Kidney (tissue), 14 donors: ENCODE measurements around the gene PDE1A. TPM values are rescaled to one million over a fixed set of nuclear protein-coding genes. Genes with fewer than 3 reads are reported as not detected.

ENCODE experiments used
- DNase-seq, 5 donors: peaks; one replicate each; pipeline ENCODE4 v3.0.0-alpha.2; 2013 to 2020
- FAIRE-seq: peaks from 2 replicates; lab custom pipeline; 2012; peaks lifted over from hg19 to GRCh38; lab: Jason Lieb, UNC
- H3K27ac ChIP-seq, 2 donors: one replicate each; pipeline ENCODE4 v1.7.0; 2013; ENCODE audit warnings: low read depth in 2 of 2, low read length in 2 of 2, inconsistent platforms in 1 of 2
- H3K27me3 ChIP-seq: one replicate; pipeline ENCODE4 v1.7.1; 2013; ENCODE audit warnings: low read length, inconsistent platforms; ENCODE audit not compliant: control insufficient read depth, insufficient read depth
- H3K36me3 ChIP-seq, 3 donors: one replicate each; pipeline versions ENCODE4 v1.7.0 to v1.7.1; 2013; ENCODE audit warnings: low read length in 3 of 3, control low read depth in 1 of 3, inconsistent platforms in 1 of 3; ENCODE audit not compliant: insufficient read depth in 3 of 3, control insufficient read depth in 2 of 3
- H3K4me1 ChIP-seq, 3 donors: one replicate each; pipeline versions ENCODE4 v1.7.0 to v1.7.1; 2013; ENCODE audit warnings: low read length in 3 of 3, inconsistent platforms in 1 of 3, low read depth in 1 of 3; ENCODE audit not compliant: control insufficient read depth in 2 of 3, insufficient read depth in 2 of 3
- H3K4me3 ChIP-seq, 3 donors: one replicate each; pipeline versions ENCODE4 v1.7.0 to v1.8.1; 2013; ENCODE audit warnings: low read length in 3 of 3, control low read depth in 1 of 3, inconsistent platforms in 1 of 3
- H3K9ac ChIP-seq, 3 donors: one replicate each; pipeline versions ENCODE4 v1.7.0 to v1.7.1; 2013; ENCODE audit warnings: low read length in 3 of 3, control low read depth in 1 of 3, inconsistent platforms in 1 of 3
- H3K9me3 ChIP-seq, 3 donors: one replicate each; pipeline versions ENCODE4 v1.7.0 to v1.7.1; 2013; ENCODE audit warnings: low read length in 3 of 3, control low read depth in 1 of 3, inconsistent platforms in 1 of 3; ENCODE audit not compliant: control insufficient read depth in 2 of 3, insufficient read depth in 1 of 3
- intact Hi-C: fragments of 100-400 bp; cut with DNase I; formaldehyde crosslinking; loops from one replicate; pipeline ENCODE4 v1.11.1; 2022
- polyA plus RNA-seq: library from polyadenylated mRNA; stranded (reverse); fragments of 350-450 nt; fragmentation: Illumina TruSeq; extraction: RNeasy Lipid Tissue Mini Kit (QIAGEN cat#74804); gene quantifications from one replicate; pipeline ENCODE4 v1.2.3, GENCODE V29; 2014; ENCODE audit warnings: low read depth, low replicate concordance; ENCODE audit not compliant: insufficient read depth
- total RNA-seq: library from RNA; stranded (reverse); fragmentation: NEBNext Ultra II Directional; extraction: Animal tissue kit (Norgen Biotek cat#: 25700); gene quantifications from one replicate; pipeline ENCODE4 v1.2.1, GENCODE V29; 2021
- TF ChIP-seq, protein P1 (sequence below): IDR thresholded peaks from 3 replicates; pipeline ENCODE4 v1.5.1; 2012; ENCODE audit warnings: mild to moderate bottlenecking, moderate library complexity, borderline replicate concordance; ENCODE audit not compliant: insufficient read depth; ENCODE audit errors: extremely low read depth
- donor health status: control.
- donor health status: control.
- donor health status: control.
- donor health status: control.
- donor health status: control.
- donor health status: DM: yes; HTN: yes; CAD: no.
- donor health status: Normal renal cell carcinoma (clear cell type).

The PDE1A gene
- total and polyA plus RNA-seq, 2 donors from 2014 or later = 40.4 to 70.5 TPM

DNA sequence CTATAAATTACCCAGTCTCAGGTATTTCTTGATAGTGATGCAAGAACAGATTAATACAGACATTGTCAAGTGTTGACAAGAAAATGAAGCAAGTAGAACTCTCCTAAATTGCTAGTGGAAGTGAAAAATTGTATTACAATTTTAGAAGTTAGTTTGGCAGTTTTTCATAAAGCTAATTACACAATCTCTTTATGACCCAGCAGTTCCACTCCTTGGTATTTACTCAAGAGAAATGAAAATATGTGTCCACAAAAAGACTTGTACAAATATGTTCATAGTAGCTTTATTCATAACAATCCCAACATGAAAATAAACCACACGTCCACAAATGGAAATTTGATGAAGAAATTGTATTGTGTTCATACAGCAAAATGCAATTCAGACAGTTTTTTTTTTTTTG, 49.4 kb downstream of the PDE1A start:
- Histone ChIP-seq H3K27me3 (no peaks in the 10 kb centered on the region), H3K27ac (no peak overlapping the region), H3K36me3 (no peaks in the 10 kb centered on the region), H3K9ac (no peak overlapping the region), H3K4me3 (no peak overlapping the region), H3K9me3 (peaks cover 0 to 19% (median 0%) of the 10 kb centered on the region in 3 donors), H3K4me1 (peaks cover 0 to 15% (median 3%) of the 10 kb centered on the region in 3 donors)
- intact Hi-C loops = no loop called here
- TF ChIP-seq, protein P1, sequence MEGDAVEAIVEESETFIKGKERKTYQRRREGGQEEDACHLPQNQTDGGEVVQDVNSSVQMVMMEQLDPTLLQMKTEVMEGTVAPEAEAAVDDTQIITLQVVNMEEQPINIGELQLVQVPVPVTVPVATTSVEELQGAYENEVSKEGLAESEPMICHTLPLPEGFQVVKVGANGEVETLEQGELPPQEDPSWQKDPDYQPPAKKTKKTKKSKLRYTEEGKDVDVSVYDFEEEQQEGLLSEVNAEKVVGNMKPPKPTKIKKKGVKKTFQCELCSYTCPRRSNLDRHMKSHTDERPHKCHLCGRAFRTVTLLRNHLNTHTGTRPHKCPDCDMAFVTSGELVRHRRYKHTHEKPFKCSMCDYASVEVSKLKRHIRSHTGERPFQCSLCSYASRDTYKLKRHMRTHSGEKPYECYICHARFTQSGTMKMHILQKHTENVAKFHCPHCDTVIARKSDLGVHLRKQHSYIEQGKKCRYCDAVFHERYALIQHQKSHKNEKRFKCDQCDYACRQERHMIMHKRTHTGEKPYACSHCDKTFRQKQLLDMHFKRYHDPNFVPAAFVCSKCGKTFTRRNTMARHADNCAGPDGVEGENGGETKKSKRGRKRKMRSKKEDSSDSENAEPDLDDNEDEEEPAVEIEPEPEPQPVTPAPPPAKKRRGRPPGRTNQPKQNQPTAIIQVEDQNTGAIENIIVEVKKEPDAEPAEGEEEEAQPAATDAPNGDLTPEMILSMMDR = no peak
- DNase-seq = no peak
- FAIRE-seq = no peak

- Histone ChIP-seq H3K4me3 (no peak overlapping the region), H3K9me3 (peaks cover 0 to 17% (median 0%) of the 10 kb centered on the region in 3 donors), H3K27ac (no peak overlapping the region), H3K36me3 (no peaks in the 10 kb centered on the region), H3K27me3 (no peaks in the 10 kb centered on the region), H3K4me1 (peaks cover 0 to 13% (median 3%) of the 10 kb centered on the region in 3 donors), H3K9ac (no peak overlapping the region)
- intact Hi-C loops = no loop called here
- no peak for DNase-seq
- TF ChIP-seq, protein P1 = no peak
- FAIRE-seq = no peak
Observed at GRCh38 chr2:182375862-182376261, 51.0 kb downstream of the PDE1A start.

DNA sequence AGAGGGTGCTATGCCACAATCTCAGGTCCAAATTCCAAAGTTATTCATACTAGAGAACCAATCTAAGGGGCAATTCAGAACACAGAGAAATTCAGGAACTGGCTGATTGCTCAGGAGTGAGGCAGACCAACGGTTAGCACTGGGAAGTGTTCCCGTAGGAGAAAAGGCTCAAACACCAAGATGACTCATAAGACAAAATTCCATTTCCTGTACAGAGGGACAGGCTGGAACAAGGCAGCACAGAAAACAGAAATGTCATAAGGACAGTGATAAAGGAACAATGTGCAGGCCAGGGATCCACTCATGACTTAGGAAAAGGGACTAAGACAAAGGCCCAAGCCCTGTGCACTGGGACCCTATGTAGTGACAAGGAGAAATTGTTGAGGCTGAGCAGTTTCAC, 54.2 kb downstream of the PDE1A start:
- H3K9ac ChIP-seq = no peak overlapping the region
- DNase-seq (no peak), FAIRE-seq (peak; percentile 30)
- intact Hi-C loops = no loop called here
- TF ChIP-seq, protein P1 = no peak
- H3K4me3 ChIP-seq = no peak overlapping the region
- H3K9me3 ChIP-seq = peaks cover 0 to 16% (median 0%) of the 10 kb centered on the region in 3 donors
- peak overlapping the region; percentile 54 to 84 for H3K27ac ChIP-seq
- H3K4me1 ChIP-seq = peaks cover 0 to 5% (median 0%) of the 10 kb centered on the region in 3 donors
- no peaks in the 10 kb centered on the region for H3K27me3 ChIP-seq
- no peaks in the 10 kb centered on the region for H3K36me3 ChIP-seq

DNA sequence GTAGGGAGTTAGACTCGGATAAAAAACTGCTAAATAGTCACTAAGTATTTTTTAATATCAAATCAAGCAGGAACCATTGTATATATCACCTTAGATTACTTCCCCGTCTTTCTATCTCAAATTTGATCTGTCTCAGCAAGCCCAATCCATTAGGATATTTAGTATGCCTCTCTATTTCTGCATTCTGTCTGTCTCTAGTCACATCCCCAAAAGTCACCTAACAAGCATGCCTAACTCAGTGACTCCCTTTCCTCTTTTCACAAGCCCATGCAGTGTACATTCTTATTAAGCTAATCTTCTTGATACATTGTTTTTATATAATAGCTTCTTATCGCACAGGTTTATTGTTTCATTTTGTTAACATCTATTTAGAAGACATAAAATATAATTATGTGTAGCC, 57.8 kb downstream of the PDE1A start:
- no peak overlapping the region for H3K4me3 ChIP-seq
- H3K4me1 ChIP-seq = peaks cover 0 to 5% (median 0%) of the 10 kb centered on the region in 3 donors
- H3K36me3 ChIP-seq = no peaks in the 10 kb centered on the region
- no peak for DNase-seq
- TF ChIP-seq, protein P1 = no peak
- FAIRE-seq = no peak
- H3K9ac ChIP-seq = no peak overlapping the region
- no peaks in the 10 kb centered on the region for H3K27me3 ChIP-seq
- intact Hi-C loops = no loop called here
- H3K9me3 ChIP-seq = no peaks in the 10 kb centered on the region
- no peak overlapping the region for H3K27ac ChIP-seq
